Endothelial cell of umbilical vein (primary cell): ENCODE data around the gene XXYLT1.

Experiments used
- EZH2 ChIP-seq: IDR thresholded peaks from 2 replicates; pipeline ENCODE4 v1.6.1; 2012; ENCODE audit warnings: borderline replicate concordance, low read depth, mild to moderate bottlenecking, moderate library complexity, low read length, inconsistent platforms; ENCODE audit not compliant: severe bottlenecking
- POLR2A ChIP-seq: IDR thresholded peaks from 2 replicates; pipeline ENCODE4 v1.6.1; 2012; ENCODE audit warnings: low read depth, mild to moderate bottlenecking, control low read depth, low read length
- TF ChIP-seq, protein P1 (sequence below), 2 donors: IDR thresholded peaks; 1 replicate in 1 of 2; 2 replicates in 1 of 2; pipeline ENCODE4 v1.5.1; 2011; ENCODE audit warnings: low read length in 2 of 2, mild to moderate bottlenecking in 2 of 2, moderate library complexity in 2 of 2, control low read depth in 1 of 2, inconsistent platforms in 1 of 2, low read depth in 1 of 2; ENCODE audit not compliant: insufficient read depth in 1 of 2; ENCODE audit errors: extremely low read depth in 1 of 2

DNA sequence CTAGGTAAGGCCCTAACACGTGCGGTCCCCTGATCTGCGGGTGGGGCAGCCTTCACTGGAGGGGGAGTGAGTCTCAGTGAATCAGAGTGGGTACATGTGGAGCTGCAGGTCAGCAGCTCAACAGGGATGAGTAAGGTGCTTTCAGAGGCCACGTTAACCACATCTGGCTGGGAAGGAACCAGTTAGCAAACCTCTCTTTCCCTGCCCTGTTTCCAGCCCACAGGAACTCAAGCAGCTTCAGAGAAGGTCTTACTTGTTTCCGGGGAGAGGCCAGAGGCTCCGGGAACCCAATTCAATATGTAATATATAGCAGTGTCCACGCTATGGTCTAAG is 175.3 kb downstream of the XXYLT1 start:
- TF ChIP-seq, protein P1, sequence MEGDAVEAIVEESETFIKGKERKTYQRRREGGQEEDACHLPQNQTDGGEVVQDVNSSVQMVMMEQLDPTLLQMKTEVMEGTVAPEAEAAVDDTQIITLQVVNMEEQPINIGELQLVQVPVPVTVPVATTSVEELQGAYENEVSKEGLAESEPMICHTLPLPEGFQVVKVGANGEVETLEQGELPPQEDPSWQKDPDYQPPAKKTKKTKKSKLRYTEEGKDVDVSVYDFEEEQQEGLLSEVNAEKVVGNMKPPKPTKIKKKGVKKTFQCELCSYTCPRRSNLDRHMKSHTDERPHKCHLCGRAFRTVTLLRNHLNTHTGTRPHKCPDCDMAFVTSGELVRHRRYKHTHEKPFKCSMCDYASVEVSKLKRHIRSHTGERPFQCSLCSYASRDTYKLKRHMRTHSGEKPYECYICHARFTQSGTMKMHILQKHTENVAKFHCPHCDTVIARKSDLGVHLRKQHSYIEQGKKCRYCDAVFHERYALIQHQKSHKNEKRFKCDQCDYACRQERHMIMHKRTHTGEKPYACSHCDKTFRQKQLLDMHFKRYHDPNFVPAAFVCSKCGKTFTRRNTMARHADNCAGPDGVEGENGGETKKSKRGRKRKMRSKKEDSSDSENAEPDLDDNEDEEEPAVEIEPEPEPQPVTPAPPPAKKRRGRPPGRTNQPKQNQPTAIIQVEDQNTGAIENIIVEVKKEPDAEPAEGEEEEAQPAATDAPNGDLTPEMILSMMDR (IDR thresholded peaks at IDR 0.05; ENCODE audit: extremely low read depth in 1 of 2, insufficient read depth in 1 of 2, low read depth in 1 of 2, low read length in 2 of 2): no peak
- no peak for TF ChIP-seq EZH2
- TF ChIP-seq POLR2A: no peak
